SK-N-SH (cell line): Measurements from ENCODE around the gene ATP2A3. TPM values are rescaled to one million over a fixed set of nuclear protein-coding genes. Genes with fewer than 3 reads are reported as not detected.

Experiments used
- CTCF ChIA-PET: fragments of 300-600, 350-600 bp; formaldehyde crosslinking; extraction: SDS; loops from one replicate; lab custom pipeline; 2021; lab: Yijun Ruan, JAX
- POLR2A ChIA-PET: fragments of 350-600 bp; sonication (Branson Sonifier 250); formaldehyde crosslinking; extraction: SDS; loops from one replicate; lab custom pipeline; 2020; ENCODE audit warnings: antibody characterized with exemption, inconsistent platforms; lab: Yijun Ruan, JAX
- DNase-seq: peaks from one replicate; pipeline ENCODE4 v3.0.0; 2012
- H2AFZ ChIP-seq: fragments of 200-600 bp; sonication (generic); 2 replicates; pipeline ENCODE4 v1.8.1; 2016; ENCODE audit warnings: antibody characterized with exemption, mild to moderate bottlenecking, low read depth
- H3F3A ChIP-seq: fragments of 200-600 bp; sonication (generic); replicated peaks from 2 replicates; pipeline ENCODE3; 2016; ENCODE audit warnings: antibody characterized with exemption, mild to moderate bottlenecking; ENCODE audit not compliant: insufficient read depth
- H3K27ac ChIP-seq, 2 experiments: fragments of 200-500 bp in 1 of 2; fragments of 200-600 bp in 1 of 2; sonication (Bioruptor generic) in 1 of 2; sonication (generic), shearing (Covaris generic) in 1 of 2; 2 replicates each; pipeline versions ENCODE4 v1.5.1 to v1.6.1; 2014 to 2016; ENCODE audit warnings: low read depth in 2 of 2, inconsistent platforms in 1 of 2, low read length in 1 of 2, mild to moderate bottlenecking in 1 of 2, mixed read lengths in 1 of 2
- H3K27me3 ChIP-seq: fragments of 200-600 bp; sonication (generic), shearing (Covaris generic); 2 replicates; pipeline ENCODE4 v1.6.1; 2016; ENCODE audit warnings: mixed run types; ENCODE audit not compliant: insufficient read depth
- H3K36me3 ChIP-seq, 2 experiments: fragments of 200-500 bp in 1 of 2; fragments of 200-600 bp in 1 of 2; sonication (Bioruptor generic) in 1 of 2; sonication (generic) in 1 of 2; replicated peaks in 1 of 2; 2 replicates each; pipeline versions ENCODE3 to v1.5.1; 2014 to 2016; ENCODE audit warnings: low read length in 1 of 2, mild to moderate bottlenecking in 1 of 2; ENCODE audit not compliant: insufficient read depth in 2 of 2, control insufficient read depth in 1 of 2
- H3K4me1 ChIP-seq, 2 experiments: fragments of 200-500 bp in 1 of 2; fragments of 200-600 bp in 1 of 2; sonication (Bioruptor generic) in 1 of 2; sonication (generic), shearing (Covaris generic) in 1 of 2; 2 replicates each; pipeline versions ENCODE4 v1.5.1 to v1.6.1; 2014 to 2016; ENCODE audit warnings: low read depth in 1 of 2, low read length in 1 of 2, mixed run types in 1 of 2; ENCODE audit not compliant: insufficient read depth in 2 of 2, control insufficient read depth in 1 of 2
- H3K4me2 ChIP-seq: fragments of 200-600 bp; sonication (generic), shearing (Covaris generic); 2 replicates; pipeline ENCODE4 v1.6.1; 2017; ENCODE audit warnings: mixed run types
- H3K4me3 ChIP-seq, 2 experiments: fragments of 200-500 bp in 1 of 2; fragments of 200-600 bp in 1 of 2; sonication (Bioruptor generic) in 1 of 2; sonication (generic), shearing (Covaris generic) in 1 of 2; 2 replicates each; pipeline versions ENCODE4 v1.5.1 to v1.8.1; 2014 to 2016; ENCODE audit warnings: low read depth in 2 of 2, inconsistent platforms in 1 of 2, low read length in 1 of 2, mild to moderate bottlenecking in 1 of 2, mixed read lengths in 1 of 2, moderate library complexity in 1 of 2
- H3K79me2 ChIP-seq: fragments of 200-600 bp; sonication (generic); 2 replicates; pipeline ENCODE4 v1.8.1; 2017; ENCODE audit warnings: mild to moderate bottlenecking; ENCODE audit not compliant: insufficient read depth
- H3K9ac ChIP-seq: fragments of 200-600 bp; sonication (generic); 2 replicates; pipeline ENCODE4 v1.6.1; 2017; ENCODE audit warnings: mixed run types
- H3K9me2 ChIP-seq: fragments of 200-600 bp; sonication (generic); 2 replicates; pipeline ENCODE4 v1.6.1; 2017; ENCODE audit warnings: mixed run types
- H3K9me3 ChIP-seq: fragments of 200-600 bp; sonication (generic); 2 replicates; pipeline ENCODE4 v1.6.1; 2017; ENCODE audit warnings: mixed run types, mild to moderate bottlenecking, moderate library complexity
- H4K20me1 ChIP-seq: fragments of 200-600 bp; sonication (generic); 2 replicates; pipeline ENCODE4 v1.6.1; 2017; ENCODE audit warnings: mild to moderate bottlenecking, mixed run types; ENCODE audit not compliant: insufficient read depth
- EP300 ChIP-seq, 2 experiments: IDR thresholded peaks; 2 replicates each; pipeline versions ENCODE4 v1.4.0 to v1.6.1; 2012; ENCODE audit warnings: borderline replicate concordance in 1 of 2, low read depth in 1 of 2, low read length in 1 of 2
- FOXM1 ChIP-seq: IDR thresholded peaks from 2 replicates; pipeline ENCODE4 v1.4.0; 2012; ENCODE audit warnings: low read depth, mild to moderate bottlenecking
- GABPA ChIP-seq: IDR thresholded peaks from 2 replicates; pipeline ENCODE4 v1.4.0; 2012; ENCODE audit warnings: low read depth, mild to moderate bottlenecking
- IRF3 ChIP-seq: fragments of 150-350 bp; IDR thresholded peaks from 2 replicates; pipeline ENCODE4 v1.6.1; 2016; ENCODE audit warnings: mild to moderate bottlenecking, low read depth, low read length
- JUND ChIP-seq: IDR thresholded peaks from 2 replicates; pipeline ENCODE4 v1.4.0; 2012
- MEF2A ChIP-seq: IDR thresholded peaks from 2 replicates; pipeline ENCODE4 v1.4.0; 2012; ENCODE audit warnings: low read depth, borderline replicate concordance
- MXI1 ChIP-seq: IDR thresholded peaks from 2 replicates; pipeline ENCODE4 v1.6.1; 2012; ENCODE audit warnings: mild to moderate bottlenecking, low read depth, low read length, improper control_type of control experiment
- NRF1 ChIP-seq: IDR thresholded peaks from 2 replicates; pipeline ENCODE4 v1.6.1; 2012; ENCODE audit warnings: low read depth, mild to moderate bottlenecking, low read length
- RAD21 ChIP-seq: IDR thresholded peaks from 2 replicates; pipeline ENCODE4 v1.6.1; 2012; ENCODE audit warnings: mild to moderate bottlenecking, low read length
- REST ChIP-seq: IDR thresholded peaks from 2 replicates; pipeline ENCODE4 v1.6.1; 2012; ENCODE audit warnings: mild to moderate bottlenecking, low read depth, low read length, moderate library complexity
- RFX5 ChIP-seq: IDR thresholded peaks from 2 replicates; pipeline ENCODE4 v1.6.1; 2012; ENCODE audit warnings: mild to moderate bottlenecking, improper control_type of control experiment, low read length
- SMC3 ChIP-seq: IDR thresholded peaks from 2 replicates; pipeline ENCODE4 v1.6.1; 2012; ENCODE audit warnings: low read depth, low read length, improper control_type of control experiment
- TCF12 ChIP-seq: IDR thresholded peaks from 2 replicates; pipeline ENCODE4 v1.4.0; 2012
- USF2 ChIP-seq: fragments of 150-350 bp; IDR thresholded peaks from 2 replicates; pipeline ENCODE4 v1.6.1; 2017; ENCODE audit warnings: antibody characterized with exemption, low read length, low read depth, borderline replicate concordance
- YY1 ChIP-seq: IDR thresholded peaks from 2 replicates; pipeline ENCODE4 v1.4.0; 2012; ENCODE audit warnings: low read depth, mild to moderate bottlenecking
- ZBTB33 ChIP-seq: IDR thresholded peaks from 2 replicates; pipeline ENCODE4 v1.4.0; 2012; ENCODE audit warnings: low read depth, borderline replicate concordance
- WGBS: methylation state at CpG from one replicate; pipeline ENCODE4 v1.1.6; 2017; ENCODE audit warnings: low lambda C conversion rate; 5-methylcytosine and 5-hydroxymethylcytosine counted together
- polyA plus RNA-seq, 3 experiments: library from polyadenylated mRNA; depleted of rRNA; stranded (reverse); fragments of >200 nt; gene quantifications; 2 replicates each; pipeline ENCODE4 v1.2.3, GENCODE V29; 2012

ATP2A3 gene
- polyA plus RNA-seq, 1 of the 3 experiments (the other 2 are of a cell fraction) = 2.1 TPM

- ChIA-PET POLR2A (no interaction called here), CTCF (interaction anchor here (1.4 to 3.4 kb wide), 3 partner anchors 10 to 171 kb away, joined by 3 to 34 read pairs (median 10); no protein-coding TSS in a partner anchor)
- Histone ChIP-seq H3K27me3 (no peaks in the 10 kb centered on the region), H3K9ac (no peak overlapping the region), H2AFZ (no peak overlapping the region), H3K9me3 (no peaks in the 10 kb centered on the region), H3K4me3 (no peak overlapping the region), H3K79me2 (no peaks in the 10 kb centered on the region), H3K9me2 (no peaks in the 10 kb centered on the region), H3K4me1 (no peaks in the 10 kb centered on the region; a peak in 1 of 4 replicates), H4K20me1 (no peaks in the 10 kb centered on the region), H3K4me2 (no peak overlapping the region), H3K27ac (no peak overlapping the region), H3F3A (no peaks in the 10 kb centered on the region), H3K36me3 (no peaks in the 10 kb centered on the region)
- whole genome bisulfite sequencing = 80% methylated on average over 8 of the region's 21 CpGs
- no peak for DNase-seq
- TF ChIP-seq JUND (no peak), MXI1 (no peak), FOXM1 (no peak), REST (no peak), GABPA (no peak), ZBTB33 (no peak), MEF2A (no peak), EP300 (IDR thresholded peaks at IDR 0.05; ENCODE audit: borderline replicate concordance in 1 of 2, low read depth in 1 of 2, low read length in 1 of 2) (no peak), IRF3 (no peak), RFX5 (no peak), USF2 (no peak), RAD21 (no peak), SMC3 (no peak), TCF12 (no peak), NRF1 (no peak), YY1 (no peak)
Measured at GRCh38 chr17:3903881-3904290, 60.4 kb downstream of the ATP2A3 start.
